ENCODE results near the gene CACNB2.

DNA sequence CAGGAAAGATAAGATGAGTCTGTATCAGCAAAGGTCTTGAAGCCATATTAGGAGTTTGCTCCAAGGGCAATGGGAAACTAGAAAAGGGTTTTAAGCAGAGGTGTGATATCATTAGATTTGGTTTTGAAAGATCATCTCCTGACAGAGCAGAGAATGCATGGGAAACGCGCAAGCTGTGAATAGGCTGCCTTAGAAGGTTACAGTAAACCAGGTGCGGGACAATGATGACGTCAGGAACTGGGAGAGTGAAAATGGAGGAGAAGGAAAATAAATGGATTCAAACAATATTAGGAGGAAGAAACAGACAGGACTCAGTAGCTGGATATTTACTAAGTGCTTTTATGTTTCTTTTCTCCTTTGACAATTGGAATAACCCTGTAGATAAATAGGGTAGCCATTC lies 50.6 kb downstream of the CACNB2 start:
- TF ChIP-seq, protein P1, sequence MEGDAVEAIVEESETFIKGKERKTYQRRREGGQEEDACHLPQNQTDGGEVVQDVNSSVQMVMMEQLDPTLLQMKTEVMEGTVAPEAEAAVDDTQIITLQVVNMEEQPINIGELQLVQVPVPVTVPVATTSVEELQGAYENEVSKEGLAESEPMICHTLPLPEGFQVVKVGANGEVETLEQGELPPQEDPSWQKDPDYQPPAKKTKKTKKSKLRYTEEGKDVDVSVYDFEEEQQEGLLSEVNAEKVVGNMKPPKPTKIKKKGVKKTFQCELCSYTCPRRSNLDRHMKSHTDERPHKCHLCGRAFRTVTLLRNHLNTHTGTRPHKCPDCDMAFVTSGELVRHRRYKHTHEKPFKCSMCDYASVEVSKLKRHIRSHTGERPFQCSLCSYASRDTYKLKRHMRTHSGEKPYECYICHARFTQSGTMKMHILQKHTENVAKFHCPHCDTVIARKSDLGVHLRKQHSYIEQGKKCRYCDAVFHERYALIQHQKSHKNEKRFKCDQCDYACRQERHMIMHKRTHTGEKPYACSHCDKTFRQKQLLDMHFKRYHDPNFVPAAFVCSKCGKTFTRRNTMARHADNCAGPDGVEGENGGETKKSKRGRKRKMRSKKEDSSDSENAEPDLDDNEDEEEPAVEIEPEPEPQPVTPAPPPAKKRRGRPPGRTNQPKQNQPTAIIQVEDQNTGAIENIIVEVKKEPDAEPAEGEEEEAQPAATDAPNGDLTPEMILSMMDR (IDR thresholded peaks at IDR 0.05 in 4 of 5, conservative IDR thresholded peaks at IDR 0.05 in 1 of 5): no peak
- no peak for TF ChIP-seq POLR2A (IDR thresholded peaks at IDR 0.05)

Data from gastrocnemius medialis (tissue), 4 donors.